ENCODE data around the gene ZDBF2. TPM values are rescaled to one million over a fixed set of nuclear protein-coding genes. Genes with fewer than 3 reads are reported as not detected.
A peak's percentile ranks its signal among the peaks of the same experiment; 100 is the strongest.
"Not testable (repeated sequence)": the region's sequence is repeated elsewhere in the genome, so short reads cannot be mapped to it uniquely, and the experiment has no call there.

ZDBF2 gene
- 1 to 10 TPM; 3.2 to 4.3 TPM for total RNA-seq

- CTCF ChIA-PET, result no interaction called here
- peaks cover 45% of the 10 kb centered on the region for H3K27me3 Mint-ChIP-seq (ENCODE audit: low read depth)
Observed at GRCh38 chr2:206274434-206275311, at the start of gene ZDBF2. TSS of gene ZDBF2 (plus strand) at chr2:206274663. CDS start at chr2:206281850, 7,187 bp downstream.

GRCh38 chr2:206225435-206226232, 48.8 kb upstream of the ZDBF2 start:
- Mint-ChIP-seq H3K4me1 (ENCODE audit: low read depth) (peaks cover 3% of the 10 kb centered on the region), H3K27ac (no peak overlapping the region), H3K9me3 (ENCODE audit: insufficient read depth) (no peaks in the 10 kb centered on the region), H3K4me3 (no peak overlapping the region), H3K27me3 (ENCODE audit: low read depth) (peaks cover 3% of the 10 kb centered on the region), H3K36me3 (ENCODE audit: low read depth) (no peaks in the 10 kb centered on the region)
- CTCF ChIA-PET, result no interaction called here
- no peak for ATAC-seq
- POLR2A ChIA-PET, result no interaction called here
- no peak for DNase-seq

More at GRCh38 chr2:206274434-206275311, at the start of gene ZDBF2:
- H3K4me1 Mint-ChIP-seq (ENCODE audit: low read depth), result peaks cover 18% of the 10 kb centered on the region
- H3K4me3 Mint-ChIP-seq, result peak within 1 kb of the TSS; percentile 81
- POLR2A ChIA-PET, result interaction anchor here (1.2 to 1.4 kb wide), 2 partner anchors 113 to 173 kb away, joined by 3 to 5 read pairs; no protein-coding TSS in a partner anchor
- no peaks in the 10 kb centered on the region for H3K9me3 Mint-ChIP-seq (ENCODE audit: insufficient read depth)
- H3K27ac Mint-ChIP-seq, result peak within 1 kb of the TSS; percentile 78
- DNase-seq, result peak; percentile 50
- ATAC-seq, result peak; percentile 88
- H3K36me3 Mint-ChIP-seq (ENCODE audit: low read depth), result no peaks in the 10 kb centered on the region

GRCh38 chr2:206228636-206229035, 45.8 kb upstream of the ZDBF2 start:
- DNase-seq; POLR2A ChIA-PET; H3K27me3 Mint-ChIP-seq (ENCODE audit: low read depth); H3K4me3 Mint-ChIP-seq; H3K36me3 Mint-ChIP-seq (ENCODE audit: low read depth); CTCF ChIA-PET; H3K9me3 Mint-ChIP-seq (ENCODE audit: insufficient read depth); ATAC-seq; H3K4me1 Mint-ChIP-seq (ENCODE audit: low read depth); H3K27ac Mint-ChIP-seq: not testable (repeated sequence)

- H3K9me3 Mint-ChIP-seq (ENCODE audit: insufficient read depth), result no peaks in the 10 kb centered on the region
- POLR2A ChIA-PET, result no interaction called here
- no peak overlapping the region for H3K27ac Mint-ChIP-seq
- CTCF ChIA-PET, result no interaction called here
- ATAC-seq (no peak), DNase-seq (no peak)
- H3K4me3 Mint-ChIP-seq, result no peak overlapping the region
- H3K36me3 Mint-ChIP-seq (ENCODE audit: low read depth), result no peaks in the 10 kb centered on the region
- H3K4me1 Mint-ChIP-seq (ENCODE audit: low read depth), result peaks cover 3% of the 10 kb centered on the region
- no peaks in the 10 kb centered on the region for H3K27me3 Mint-ChIP-seq (ENCODE audit: low read depth)
Observed at GRCh38 chr2:206229642-206230041, 44.8 kb upstream of the ZDBF2 start.

GRCh38 chr2:206230060-206230762, 44.3 kb upstream of the ZDBF2 start:
- no peaks in the 10 kb centered on the region for H3K9me3 Mint-ChIP-seq (ENCODE audit: insufficient read depth)
- POLR2A ChIA-PET, result no interaction called here
- ATAC-seq (no peak), DNase-seq (no peak)
- CTCF ChIA-PET, result no interaction called here
- H3K36me3 Mint-ChIP-seq (ENCODE audit: low read depth), result no peaks in the 10 kb centered on the region
- H3K27me3 Mint-ChIP-seq (ENCODE audit: low read depth), result no peaks in the 10 kb centered on the region
- H3K4me3 Mint-ChIP-seq, result no peak overlapping the region
- H3K27ac Mint-ChIP-seq, result no peak overlapping the region
- peaks cover 2% of the 10 kb centered on the region for H3K4me1 Mint-ChIP-seq (ENCODE audit: low read depth)

GRCh38 chr2:206231669-206232286, 42.7 kb upstream of the ZDBF2 start:
- no peaks in the 10 kb centered on the region for H3K4me1 Mint-ChIP-seq (ENCODE audit: low read depth)
- POLR2A ChIA-PET, result no interaction called here
- H3K27ac Mint-ChIP-seq, result no peak overlapping the region
- no peak overlapping the region for H3K4me3 Mint-ChIP-seq
- CTCF ChIA-PET, result no interaction called here
- no peaks in the 10 kb centered on the region for H3K27me3 Mint-ChIP-seq (ENCODE audit: low read depth)
- ATAC-seq, result no peak
- no peaks in the 10 kb centered on the region for H3K36me3 Mint-ChIP-seq (ENCODE audit: low read depth)
- no peaks in the 10 kb centered on the region for H3K9me3 Mint-ChIP-seq (ENCODE audit: insufficient read depth)
- DNase-seq, result no peak

GRCh38 chr2:206232287-206233035, 42.0 kb upstream of the ZDBF2 start:
- POLR2A ChIA-PET, result no interaction called here
- CTCF ChIA-PET, result no interaction called here
- no peaks in the 10 kb centered on the region for H3K27me3 Mint-ChIP-seq (ENCODE audit: low read depth)
- no peaks in the 10 kb centered on the region for H3K4me1 Mint-ChIP-seq (ENCODE audit: low read depth)
- no peak overlapping the region for H3K27ac Mint-ChIP-seq
- ATAC-seq, result no peak
- no peaks in the 10 kb centered on the region for H3K9me3 Mint-ChIP-seq (ENCODE audit: insufficient read depth)
- DNase-seq, result no peak
- H3K36me3 Mint-ChIP-seq (ENCODE audit: low read depth), result no peaks in the 10 kb centered on the region
- no peak overlapping the region for H3K4me3 Mint-ChIP-seq

GRCh38 chr2:206239157-206239556, 35.3 kb upstream of the ZDBF2 start:
- H3K4me3 Mint-ChIP-seq, result no peak overlapping the region
- H3K9me3 Mint-ChIP-seq (ENCODE audit: insufficient read depth), result no peaks in the 10 kb centered on the region
- no peak overlapping the region for H3K27ac Mint-ChIP-seq
- no peak for DNase-seq
- H3K27me3 Mint-ChIP-seq (ENCODE audit: low read depth), result peaks cover 4% of the 10 kb centered on the region
- no peaks in the 10 kb centered on the region for H3K4me1 Mint-ChIP-seq (ENCODE audit: low read depth)
- ChIA-PET POLR2A (no interaction called here), CTCF (no interaction called here)
- H3K36me3 Mint-ChIP-seq (ENCODE audit: low read depth), result no peaks in the 10 kb centered on the region
- no peak for ATAC-seq

GRCh38 chr2:206240327-206240726, 34.1 kb upstream of the ZDBF2 start:
- no peaks in the 10 kb centered on the region for H3K4me1 Mint-ChIP-seq (ENCODE audit: low read depth)
- H3K4me3 Mint-ChIP-seq, result no peak overlapping the region
- H3K27me3 Mint-ChIP-seq (ENCODE audit: low read depth), result peaks cover 4% of the 10 kb centered on the region
- ChIA-PET CTCF (no interaction called here), POLR2A (no interaction called here)
- DNase-seq (no peak), ATAC-seq (no peak)
- H3K9me3 Mint-ChIP-seq (ENCODE audit: insufficient read depth), result no peaks in the 10 kb centered on the region
- no peaks in the 10 kb centered on the region for H3K36me3 Mint-ChIP-seq (ENCODE audit: low read depth)
- no peak overlapping the region for H3K27ac Mint-ChIP-seq

- ChIA-PET CTCF (no interaction called here), POLR2A (no interaction called here)
- Mint-ChIP-seq H3K4me1 (ENCODE audit: low read depth) (no peaks in the 10 kb centered on the region), H3K36me3 (ENCODE audit: low read depth) (no peaks in the 10 kb centered on the region), H3K4me3 (no peak overlapping the region), H3K27me3 (ENCODE audit: low read depth) (peaks cover 7% of the 10 kb centered on the region), H3K27ac (no peak overlapping the region), H3K9me3 (ENCODE audit: insufficient read depth) (no peaks in the 10 kb centered on the region)
- no peak for DNase-seq
- ATAC-seq, result no peak
Observed at GRCh38 chr2:206241736-206242135, 32.7 kb upstream of the ZDBF2 start.

- peaks cover 3% of the 10 kb centered on the region for H3K4me1 Mint-ChIP-seq (ENCODE audit: low read depth)
- no peak for DNase-seq
- CTCF ChIA-PET, result no interaction called here
- POLR2A ChIA-PET, result no interaction called here
- ATAC-seq, result no peak
- H3K27ac Mint-ChIP-seq, result no peak overlapping the region
- no peaks in the 10 kb centered on the region for H3K9me3 Mint-ChIP-seq (ENCODE audit: insufficient read depth)
- H3K27me3 Mint-ChIP-seq (ENCODE audit: low read depth), result peaks cover 13% of the 10 kb centered on the region
- no peak overlapping the region for H3K4me3 Mint-ChIP-seq
- H3K36me3 Mint-ChIP-seq (ENCODE audit: low read depth), result no peaks in the 10 kb centered on the region
Observed at GRCh38 chr2:206245265-206245672, 29.2 kb upstream of the ZDBF2 start.
